KG1 (cell line): Measurements from ENCODE around the gene SLC25A11.

Experiments used
- DNase-seq: peaks from one replicate; lab custom pipeline; 2025; lab: John Stamatoyannopoulos, UW

The SLC25A11 gene

DNA sequence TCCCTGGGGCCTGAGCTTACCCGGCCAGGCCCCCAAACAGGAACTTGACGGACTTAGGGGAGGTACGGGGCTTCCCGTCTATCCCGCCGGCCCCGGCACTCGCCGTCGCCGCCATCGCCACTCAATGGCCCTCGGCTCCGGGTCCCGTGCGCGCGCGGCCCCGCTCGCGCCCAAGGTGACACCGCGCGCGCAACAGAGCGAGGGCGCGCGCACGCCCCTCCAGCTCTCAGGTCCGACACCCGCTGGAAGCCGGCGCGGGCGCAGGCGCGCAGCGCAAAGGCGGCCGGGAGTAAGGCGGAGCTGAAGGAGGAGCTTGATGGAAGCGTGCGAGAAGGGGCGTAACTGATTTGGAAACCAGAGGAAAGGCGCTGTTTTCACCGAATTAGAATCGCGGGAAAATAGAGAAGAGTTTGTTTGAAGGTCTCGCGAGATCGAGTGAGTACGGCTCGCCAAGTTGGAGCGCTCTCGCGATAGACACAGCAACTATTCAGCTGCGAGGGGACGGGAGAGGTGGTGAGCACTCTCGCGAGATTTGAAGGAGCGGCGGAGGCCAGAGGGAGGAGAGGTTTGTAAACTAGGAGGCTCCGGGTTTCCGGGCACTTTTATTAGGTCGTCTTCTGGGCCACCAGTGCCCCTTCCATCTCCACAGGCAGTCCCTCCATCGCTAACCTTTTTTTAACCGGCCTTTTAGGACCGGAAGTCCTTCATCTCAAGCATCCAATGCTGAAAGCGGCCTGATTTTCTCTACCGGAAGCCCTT, at the start of gene SLC25A11, which contains the start of gene RNF167:
Gene SLC25A11 (minus strand): TSS at position 251 of the 759 bp plus-strand sequence. CDS start 136 bp downstream, at position 115.
Gene RNF167 (plus strand): TSS at position 473 of the 759 bp plus-strand sequence. CDS start 642 bp downstream, outside the sequence.
- peak; percentile 71 for DNase-seq

- DNase-seq, result no peak
Measured at GRCh38 chr17:4987767-4988567, 48.1 kb upstream of the SLC25A11 start.

DNA sequence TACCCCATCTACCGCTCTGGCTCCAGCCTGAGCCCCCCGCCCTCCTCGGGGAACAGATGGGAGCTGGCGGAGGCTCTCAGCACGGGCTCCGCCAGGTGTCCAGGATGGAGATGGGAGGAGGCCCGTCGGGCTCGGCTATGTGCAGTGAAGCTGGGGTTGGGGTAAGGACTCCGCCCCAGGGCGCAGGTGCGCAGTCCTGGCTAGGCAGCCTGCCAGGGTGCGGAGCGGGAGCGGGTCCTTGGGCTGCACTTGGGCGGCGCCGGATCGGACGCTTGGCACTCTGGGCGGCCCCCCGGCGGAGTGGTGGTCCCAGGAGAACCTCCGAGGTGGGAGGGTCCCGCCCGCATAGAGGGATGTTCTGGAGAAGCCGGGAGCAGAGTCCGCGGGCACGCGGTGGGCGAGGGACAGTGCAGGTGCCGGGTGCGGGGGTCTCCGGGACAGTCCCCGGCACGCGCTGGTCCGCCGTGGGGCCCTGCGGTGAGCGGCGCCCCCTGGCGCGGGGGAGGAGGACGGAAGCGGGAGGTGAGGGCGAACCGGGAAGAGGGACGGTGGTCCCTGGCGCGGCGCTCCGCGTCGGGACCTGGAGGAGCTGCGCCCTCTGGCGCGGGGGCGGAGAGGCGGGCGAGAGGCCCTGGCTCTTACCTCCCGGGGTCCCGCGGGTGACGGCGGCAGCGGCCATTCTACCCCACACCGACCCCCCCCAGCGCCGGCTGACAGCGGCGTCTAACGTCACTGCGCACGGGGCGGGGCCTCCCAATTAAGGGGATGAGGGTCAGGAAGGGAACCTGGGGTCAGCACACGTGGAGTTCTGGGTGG, 47.3 kb upstream of the SLC25A11 start, which contains the start of gene CAMTA2:
Gene CAMTA2 (minus strand): TSS at position 725 of the 816 bp plus-strand sequence. CDS start 1,453 bp downstream, outside the sequence.
- peak; percentile 58 for DNase-seq

DNA sequence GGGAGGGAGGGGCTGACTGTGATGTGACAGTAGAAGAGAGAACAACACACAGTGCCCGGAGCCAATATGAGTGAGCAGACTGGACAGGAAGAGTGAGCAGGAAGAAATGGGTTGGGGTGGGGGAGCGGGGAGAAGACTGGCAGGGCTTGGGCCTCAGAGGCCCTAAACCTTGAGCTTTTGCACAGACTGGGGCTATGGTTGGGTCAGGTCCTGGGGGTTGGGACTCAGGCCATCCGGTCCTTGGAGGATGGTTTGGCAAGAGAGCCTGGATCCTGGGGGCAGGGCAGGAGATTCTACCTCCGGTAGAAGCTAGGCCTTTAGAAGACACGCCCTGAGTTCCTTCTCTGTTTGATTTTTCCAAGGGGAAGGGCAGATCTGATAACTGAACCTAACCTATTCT, 46.6 kb upstream of the SLC25A11 start:
- DNase-seq, result no peak

GRCh38 chr17:4982305-4982704, 42.5 kb upstream of the SLC25A11 start:
- DNase-seq, result no peak

DNA sequence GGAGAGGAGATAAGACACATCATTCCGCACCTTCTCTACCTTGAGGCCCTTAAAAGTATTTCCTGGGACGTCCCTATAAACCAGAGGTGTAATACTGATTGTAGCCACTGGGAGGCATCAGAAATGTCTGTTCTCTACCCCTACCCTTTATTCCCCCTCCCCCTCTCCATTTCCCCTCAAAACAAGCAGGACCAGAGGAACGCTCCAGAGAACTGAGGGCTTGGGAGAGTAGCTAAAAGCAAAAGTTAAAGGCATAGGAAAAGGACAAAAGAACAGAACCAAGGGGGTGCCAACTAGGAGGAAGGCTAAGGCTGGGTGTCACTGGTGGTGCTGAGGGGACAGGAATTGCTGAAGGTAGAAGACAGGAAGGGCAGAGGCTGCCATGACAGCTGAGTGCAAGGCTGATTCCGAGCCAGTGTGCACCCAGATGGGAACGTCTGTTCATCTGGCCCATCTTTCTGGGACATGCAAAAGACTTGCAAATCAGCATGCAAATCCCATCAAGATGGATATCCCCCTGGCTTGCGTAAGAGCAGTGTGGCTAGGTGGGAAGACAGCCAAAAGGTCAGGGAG, 40.9 kb upstream of the SLC25A11 start:
- no peak for DNase-seq

GRCh38 chr17:4978726-4979125, 38.9 kb upstream of the SLC25A11 start:
- DNase-seq, result no peak

- DNase-seq, result no peak
Measured at GRCh38 chr17:4974115-4974670, 34.3 kb upstream of the SLC25A11 start.

- DNase-seq, result no peak
Measured at GRCh38 chr17:4973256-4974114, 33.6 kb upstream of the SLC25A11 start.

DNA sequence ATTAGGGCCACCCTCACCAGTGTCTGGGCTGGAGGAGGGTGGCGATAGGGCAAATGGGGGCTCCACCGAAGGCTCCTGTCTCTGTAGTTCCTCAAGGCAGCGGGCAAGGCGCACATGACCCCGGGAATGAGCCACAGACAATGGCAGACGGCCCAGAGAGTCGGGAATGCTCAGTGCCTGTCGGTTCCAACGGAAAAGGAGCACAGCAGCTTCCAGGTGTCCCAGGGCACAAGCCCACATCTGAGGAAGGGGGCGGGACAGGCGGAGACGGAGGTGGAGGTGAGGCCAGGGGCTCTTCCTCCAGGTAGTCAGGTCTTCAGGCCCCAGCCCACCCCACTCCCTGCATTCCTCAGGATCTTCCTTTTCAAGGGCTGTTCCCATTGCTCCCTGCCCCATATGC, 32.9 kb upstream of the SLC25A11 start:
- DNase-seq, result no peak

DNA sequence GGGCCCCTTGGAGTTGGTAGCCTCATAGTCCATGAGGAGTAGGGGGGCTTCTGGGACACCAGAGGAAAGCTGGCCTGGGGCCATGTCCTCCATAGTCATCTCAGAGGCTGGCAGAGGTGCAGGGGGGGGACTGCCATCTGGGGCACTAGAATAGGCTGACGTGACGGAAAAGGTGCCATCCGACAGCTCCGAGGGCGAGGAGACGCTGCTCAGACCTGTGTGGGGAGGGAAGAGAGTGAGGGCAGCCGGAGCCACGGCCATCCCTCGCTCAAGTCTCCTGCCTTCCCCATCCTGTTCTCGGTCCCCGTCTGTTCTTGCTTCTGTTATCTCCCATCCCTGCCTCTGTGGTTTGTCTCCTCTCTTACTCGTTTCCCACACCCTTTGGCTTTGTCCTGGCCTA, 32.5 kb upstream of the SLC25A11 start:
- DNase-seq, result no peak

DNA sequence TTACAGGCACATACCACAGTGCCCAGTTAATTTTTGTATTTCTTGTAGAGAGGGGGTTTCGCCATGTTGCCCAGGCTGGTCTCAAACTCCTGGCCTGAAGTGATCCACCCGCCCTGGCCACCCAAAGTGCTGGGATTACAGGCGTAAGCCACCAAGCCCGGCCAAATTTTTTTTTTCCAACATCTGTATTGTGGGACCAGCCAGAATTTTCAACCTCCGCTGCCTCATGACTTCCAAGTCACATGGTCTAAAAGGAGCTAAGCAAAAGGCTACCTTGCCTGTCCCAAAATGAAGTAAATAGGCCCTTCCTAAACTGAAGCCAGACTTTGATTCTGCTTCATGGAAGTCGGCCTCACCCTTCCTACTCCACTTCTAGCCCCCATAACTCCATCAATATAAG, 32.0 kb upstream of the SLC25A11 start:
- DNase-seq, result no peak

DNA sequence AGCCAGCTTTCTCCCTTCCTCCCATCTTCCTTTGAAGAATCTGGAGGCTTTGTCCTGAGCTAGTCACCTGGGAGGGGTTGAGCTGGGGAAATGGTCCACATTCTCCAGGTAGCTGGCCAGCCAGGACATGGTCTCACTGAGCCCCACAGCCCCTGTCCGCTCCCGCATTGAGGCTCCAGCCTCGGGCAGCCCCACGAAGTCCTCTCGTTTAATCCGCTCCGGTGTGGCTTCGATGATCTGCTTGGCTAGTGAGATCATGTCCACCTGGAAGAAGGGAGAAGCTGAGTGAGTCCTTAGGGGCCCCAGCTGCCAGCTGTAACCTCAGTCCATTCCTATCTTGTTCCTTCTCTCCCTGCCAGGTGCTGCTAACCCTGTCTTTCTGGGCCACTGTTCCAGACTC, 30.4 kb upstream of the SLC25A11 start:
- no peak for DNase-seq

GRCh38 chr17:4969551-4970173, 29.8 kb upstream of the SLC25A11 start:
- DNase-seq, result no peak

- no peak for DNase-seq
Measured at GRCh38 chr17:4969047-4969550, 29.3 kb upstream of the SLC25A11 start.

GRCh38 chr17:4968486-4969046, 28.7 kb upstream of the SLC25A11 start:
- DNase-seq, result no peak

DNA sequence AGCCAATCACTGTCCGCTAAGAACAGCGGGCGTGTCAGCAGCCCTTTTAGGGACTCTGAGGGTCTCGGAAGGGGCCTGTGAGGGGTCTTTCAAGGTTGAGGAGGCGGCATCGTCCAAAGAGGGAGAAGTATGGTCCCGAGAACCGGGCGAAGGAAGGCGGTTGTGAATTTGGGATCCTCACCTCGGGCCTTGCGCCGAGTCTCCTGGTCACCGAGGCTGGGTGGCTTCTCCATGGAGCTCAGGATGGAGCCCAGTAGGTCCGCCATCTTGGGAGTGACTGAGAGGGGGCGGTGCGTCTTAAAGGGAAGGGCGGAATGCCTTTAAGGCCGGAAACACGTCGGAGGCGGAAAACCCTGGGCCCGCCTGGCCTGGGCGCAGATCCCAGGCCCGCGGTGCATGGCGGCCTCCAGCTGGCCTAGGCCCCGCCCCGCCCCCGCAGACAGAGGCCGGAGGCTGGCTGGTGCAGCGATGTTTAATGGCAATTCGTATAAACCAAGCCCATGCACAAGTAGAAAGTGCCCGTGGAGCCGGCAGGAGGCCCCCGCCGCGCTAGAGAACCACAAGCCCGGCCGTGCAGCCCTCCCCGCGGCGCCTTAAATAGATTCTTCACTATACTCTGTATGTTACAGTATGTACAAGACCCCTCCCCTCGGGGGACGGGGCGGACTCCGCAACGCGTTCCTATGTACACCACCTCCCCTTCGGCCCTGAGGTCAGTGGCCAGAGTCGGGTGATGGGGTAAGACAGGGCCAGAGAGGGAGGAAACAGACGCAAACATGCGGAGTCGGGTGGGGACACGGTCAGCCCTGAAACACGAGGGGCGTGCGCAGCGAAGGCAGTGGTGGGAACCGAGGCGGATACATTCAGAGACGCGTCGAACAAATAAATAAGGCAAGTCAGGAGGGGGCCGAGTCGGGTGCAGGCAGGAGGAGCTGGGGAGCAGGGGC, 28.0 kb upstream of the SLC25A11 start, which contains the start of gene SPAG7:
Gene SPAG7 (minus strand): TSS at position 279 of the 947 bp plus-strand sequence. CDS start 13 bp downstream, at position 266.
- peak; percentile 61 for DNase-seq
